HepG2 (cell line): ENCODE measurements around the gene WDR83. TPM values are rescaled to one million over a fixed set of nuclear protein-coding genes. Genes with fewer than 3 reads are reported as not detected.

ENCODE experiments used
- BRCA1 ChIP-seq: sonication (generic); formaldehyde crosslinking; IDR thresholded peaks from 2 replicates; pipeline ENCODE4 v1.4.0; 2020; ENCODE audit warnings: missing genetic modification reagents
- CENPX ChIP-seq: sonication (generic); formaldehyde crosslinking; IDR thresholded peaks from 2 replicates; pipeline ENCODE4 v1.9.0; 2021; ENCODE audit warnings: mild to moderate bottlenecking, missing genetic modification reagents, moderate library complexity
- CHD2 ChIP-seq: IDR thresholded peaks from 2 replicates; pipeline ENCODE4 v1.6.1; 2011; ENCODE audit warnings: low read depth, low read length, improper control_type of control experiment
- FOXK1 ChIP-seq: sonication (generic); formaldehyde crosslinking; IDR thresholded peaks from 2 replicates; pipeline ENCODE4 v1.4.0; 2020; ENCODE audit warnings: low read depth, missing genetic modification reagents, borderline replicate concordance
- HNRNPLL ChIP-seq: fragments of 200-400 bp; formaldehyde crosslinking; IDR thresholded peaks from 2 replicates; pipeline ENCODE4 v1.6.1; 2017; ENCODE audit warnings: mild to moderate bottlenecking, low read depth, low read length; ENCODE audit not compliant: poor library complexity, severe bottlenecking
- MAFG ChIP-seq: sonication (generic); formaldehyde crosslinking; IDR thresholded peaks from 2 replicates; pipeline ENCODE4 v1.5.1; 2020; ENCODE audit warnings: mild to moderate bottlenecking, missing genetic modification reagents
- MEIS1 ChIP-seq: sonication (generic); formaldehyde crosslinking; IDR thresholded peaks from 2 replicates; pipeline ENCODE4 v1.9.0; 2021; ENCODE audit warnings: mild to moderate bottlenecking, missing genetic modification reagents, moderate library complexity, borderline replicate concordance
- MYC ChIP-seq: sonication (generic); formaldehyde crosslinking; IDR thresholded peaks from 2 replicates; pipeline ENCODE4 v1.9.0; 2021; ENCODE audit warnings: missing genetic modification reagents, borderline replicate concordance
- NFIC ChIP-seq: IDR thresholded peaks from 2 replicates; pipeline ENCODE4 v1.6.1; 2012; ENCODE audit warnings: mild to moderate bottlenecking, low read length, inconsistent platforms
- ZFY ChIP-seq: sonication (generic); formaldehyde crosslinking; IDR thresholded peaks from 2 replicates; pipeline ENCODE4 v1.4.0; 2020; ENCODE audit warnings: missing genetic modification reagents
- ZNF124 ChIP-seq: sonication (generic); formaldehyde crosslinking; IDR thresholded peaks from 2 replicates; pipeline ENCODE4 v1.4.0; 2020; ENCODE audit warnings: missing genetic modification reagents
- ZNF598 ChIP-seq: sonication (generic); formaldehyde crosslinking; IDR thresholded peaks from 2 replicates; pipeline ENCODE4 v1.5.1; 2020; ENCODE audit warnings: mild to moderate bottlenecking, missing genetic modification reagents, borderline replicate concordance
- ZNF883 ChIP-seq: sonication (generic); formaldehyde crosslinking; IDR thresholded peaks from 2 replicates; pipeline ENCODE4 v1.5.1; 2020; ENCODE audit warnings: mild to moderate bottlenecking, missing genetic modification reagents; ENCODE audit errors: not compliant biosample characterization
- polyA plus RNA-seq, 8 experiments: library from polyadenylated mRNA; depleted of rRNA in 3 of 8; stranded (reverse) in 7 of 8; unstranded in 1 of 8; fragments of >200 nt; fragmentation: Illumina TruSeq in 4 of 8; extraction: Trizol in 4 of 8; gene quantifications; 2 replicates each; pipeline versions ENCODE4 v1.2.1 to v1.2.3, GENCODE V29; 2011 to 2016; ENCODE audit warnings: low read depth in 4 of 8, missing spikeins in 1 of 8, mixed read lengths in 1 of 8; ENCODE audit not compliant: insufficient read depth in 1 of 8
- total RNA-seq, 5 experiments: library from RNA; depleted of rRNA; stranded (reverse); fragments of >200 nt; fragmentation: Illumina TruSeq; extraction: Trizol; gene quantifications; 2 replicates each; pipeline ENCODE4 v1.2.3, GENCODE V29; 2016; ENCODE audit warnings: low read depth in 1 of 5
- TF ChIP-seq, protein P1 (sequence below): sonication (generic); IDR thresholded peaks from 2 replicates; pipeline ENCODE4 v1.6.1; 2016; ENCODE audit warnings: low read depth, borderline replicate concordance
- TF ChIP-seq, protein P2 (sequence below): sonication (generic); formaldehyde crosslinking; IDR thresholded peaks from 2 replicates; pipeline ENCODE4 v1.5.1; 2020; ENCODE audit warnings: missing genetic modification reagents, mild to moderate bottlenecking, borderline replicate concordance
- TF ChIP-seq, protein P3 (sequence below): sonication (generic); formaldehyde crosslinking; IDR thresholded peaks from 2 replicates; pipeline ENCODE4 v1.4.0; 2020; ENCODE audit warnings: missing genetic modification reagents; ENCODE audit errors: not compliant biosample characterization
- TF ChIP-seq, protein P4 (sequence below): sonication (generic); formaldehyde crosslinking; IDR thresholded peaks from 2 replicates; pipeline ENCODE4 v1.5.0; 2020; ENCODE audit warnings: missing genetic modification reagents, mild to moderate bottlenecking, borderline replicate concordance
- TF ChIP-seq, protein P5 (sequence below): sonication (generic); formaldehyde crosslinking; IDR thresholded peaks from 2 replicates; pipeline ENCODE4 v1.8.1; 2023; ENCODE audit warnings: missing genetic modification reagents, mild to moderate bottlenecking, borderline replicate concordance
- TF ChIP-seq, protein P6 (sequence below): IDR thresholded peaks from 2 replicates; pipeline ENCODE4 v1.6.1; 2016; ENCODE audit warnings: missing genetic modification reagents, missing compliant biosample characterization
- TF ChIP-seq, protein P7 (sequence below): sonication (generic); formaldehyde crosslinking; IDR thresholded peaks from 2 replicates; pipeline ENCODE4 v1.4.0; 2020; ENCODE audit warnings: missing genetic modification reagents

WDR83 gene
- total and polyA plus RNA-seq, 2 of the 13 experiments (the other 11 are each of a cell fraction or from before 2014, with no cell fraction given) = 4.5 to 10.7 TPM

DNA sequence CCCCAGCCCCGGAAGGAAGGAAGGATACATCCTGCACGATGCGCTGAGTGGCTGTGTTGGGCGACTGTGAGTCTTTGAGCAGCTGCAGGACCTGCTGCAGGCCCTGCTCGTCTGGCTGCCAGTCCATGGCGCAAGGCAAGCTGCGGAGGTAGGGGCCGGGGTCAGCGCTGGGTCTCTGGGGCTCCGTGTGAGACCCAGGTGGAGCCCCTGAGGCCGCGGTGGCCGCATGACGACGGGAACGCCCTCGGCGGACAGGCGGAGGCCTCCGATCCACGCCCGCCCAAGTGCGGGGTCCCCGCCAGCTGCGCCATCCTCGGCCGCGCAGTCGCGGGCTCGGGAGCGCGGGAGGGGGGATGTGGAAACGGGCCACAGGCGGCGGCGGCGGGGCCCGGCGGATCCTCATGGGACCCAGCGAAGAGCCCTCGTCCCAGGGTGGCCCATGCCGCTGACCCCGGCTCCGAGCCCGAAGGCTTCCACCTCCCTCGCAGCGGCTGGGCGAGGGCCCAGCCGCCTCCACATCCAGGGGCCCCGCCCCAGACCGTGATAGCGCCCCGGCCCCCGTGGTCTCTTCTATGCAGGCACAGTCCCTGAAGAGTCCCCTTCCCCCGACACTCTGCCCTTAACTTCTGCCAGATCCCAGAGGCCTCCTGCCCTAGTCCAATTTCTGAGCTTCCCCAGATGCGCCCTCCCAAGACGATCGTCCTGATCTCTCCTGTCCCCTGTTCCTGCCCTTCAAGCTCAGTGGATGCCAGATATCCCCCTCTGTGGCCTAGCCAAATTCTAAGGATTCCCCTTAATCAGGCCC is 54.4 kb downstream of the WDR83 start (continued):
- TF ChIP-seq FOXK1 (CRISPR knock-in tag) = no peak
- TF ChIP-seq, protein P1, sequence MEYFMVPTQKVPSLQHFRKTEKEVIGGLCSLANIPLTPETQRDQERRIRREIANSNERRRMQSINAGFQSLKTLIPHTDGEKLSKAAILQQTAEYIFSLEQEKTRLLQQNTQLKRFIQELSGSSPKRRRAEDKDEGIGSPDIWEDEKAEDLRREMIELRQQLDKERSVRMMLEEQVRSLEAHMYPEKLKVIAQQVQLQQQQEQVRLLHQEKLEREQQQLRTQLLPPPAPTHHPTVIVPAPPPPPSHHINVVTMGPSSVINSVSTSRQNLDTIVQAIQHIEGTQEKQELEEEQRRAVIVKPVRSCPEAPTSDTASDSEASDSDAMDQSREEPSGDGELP = no peak
- no peak for TF ChIP-seq ZNF598
- TF ChIP-seq MYC (CRISPR knock-in tag) = peak; percentile 21; the same call in 1 of the 2 replicates
- no peak for TF ChIP-seq NFIC
- TF ChIP-seq, protein P2, sequence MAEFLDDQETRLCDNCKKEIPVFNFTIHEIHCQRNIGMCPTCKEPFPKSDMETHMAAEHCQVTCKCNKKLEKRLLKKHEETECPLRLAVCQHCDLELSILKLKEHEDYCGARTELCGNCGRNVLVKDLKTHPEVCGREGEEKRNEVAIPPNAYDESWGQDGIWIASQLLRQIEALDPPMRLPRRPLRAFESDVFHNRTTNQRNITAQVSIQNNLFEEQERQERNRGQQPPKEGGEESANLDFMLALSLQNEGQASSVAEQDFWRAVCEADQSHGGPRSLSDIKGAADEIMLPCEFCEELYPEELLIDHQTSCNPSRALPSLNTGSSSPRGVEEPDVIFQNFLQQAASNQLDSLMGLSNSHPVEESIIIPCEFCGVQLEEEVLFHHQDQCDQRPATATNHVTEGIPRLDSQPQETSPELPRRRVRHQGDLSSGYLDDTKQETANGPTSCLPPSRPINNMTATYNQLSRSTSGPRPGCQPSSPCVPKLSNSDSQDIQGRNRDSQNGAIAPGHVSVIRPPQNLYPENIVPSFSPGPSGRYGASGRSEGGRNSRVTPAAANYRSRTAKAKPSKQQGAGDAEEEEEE (CRISPR knock-in tag) = no peak
- TF ChIP-seq HNRNPLL = peak; percentile 30
- TF ChIP-seq BRCA1 (CRISPR knock-in tag) = no peak
- TF ChIP-seq, protein P3, sequence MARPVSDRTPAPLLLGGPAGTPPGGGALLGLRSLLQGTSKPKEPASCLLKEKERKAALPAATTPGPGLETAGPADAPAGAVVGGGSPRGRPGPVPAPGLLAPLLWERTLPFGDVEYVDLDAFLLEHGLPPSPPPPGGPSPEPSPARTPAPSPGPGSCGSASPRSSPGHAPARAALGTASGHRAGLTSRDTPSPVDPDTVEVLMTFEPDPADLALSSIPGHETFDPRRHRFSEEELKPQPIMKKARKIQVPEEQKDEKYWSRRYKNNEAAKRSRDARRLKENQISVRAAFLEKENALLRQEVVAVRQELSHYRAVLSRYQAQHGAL = no peak
- no peak for TF ChIP-seq CENPX (CRISPR knock-in tag)
- no peak for TF ChIP-seq MAFG (CRISPR knock-in tag)
- TF ChIP-seq, protein P4, sequence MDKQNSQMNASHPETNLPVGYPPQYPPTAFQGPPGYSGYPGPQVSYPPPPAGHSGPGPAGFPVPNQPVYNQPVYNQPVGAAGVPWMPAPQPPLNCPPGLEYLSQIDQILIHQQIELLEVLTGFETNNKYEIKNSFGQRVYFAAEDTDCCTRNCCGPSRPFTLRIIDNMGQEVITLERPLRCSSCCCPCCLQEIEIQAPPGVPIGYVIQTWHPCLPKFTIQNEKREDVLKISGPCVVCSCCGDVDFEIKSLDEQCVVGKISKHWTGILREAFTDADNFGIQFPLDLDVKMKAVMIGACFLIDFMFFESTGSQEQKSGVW (CRISPR knock-in tag) = no peak
- TF ChIP-seq, protein P5, sequence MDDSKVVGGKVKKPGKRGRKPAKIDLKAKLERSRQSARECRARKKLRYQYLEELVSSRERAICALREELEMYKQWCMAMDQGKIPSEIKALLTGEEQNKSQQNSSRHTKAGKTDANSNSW = 0 out of 2 replicates have a peak, but pooled peaks have one; percentile 46
- TF ChIP-seq, protein P6, sequence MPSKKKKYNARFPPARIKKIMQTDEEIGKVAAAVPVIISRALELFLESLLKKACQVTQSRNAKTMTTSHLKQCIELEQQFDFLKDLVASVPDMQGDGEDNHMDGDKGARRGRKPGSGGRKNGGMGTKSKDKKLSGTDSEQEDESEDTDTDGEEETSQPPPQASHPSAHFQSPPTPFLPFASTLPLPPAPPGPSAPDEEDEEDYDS (CRISPR knock-in tag) = no peak
- TF ChIP-seq CHD2 = no peak
- TF ChIP-seq MEIS1 (CRISPR knock-in tag) = no peak
- TF ChIP-seq, protein P7, sequence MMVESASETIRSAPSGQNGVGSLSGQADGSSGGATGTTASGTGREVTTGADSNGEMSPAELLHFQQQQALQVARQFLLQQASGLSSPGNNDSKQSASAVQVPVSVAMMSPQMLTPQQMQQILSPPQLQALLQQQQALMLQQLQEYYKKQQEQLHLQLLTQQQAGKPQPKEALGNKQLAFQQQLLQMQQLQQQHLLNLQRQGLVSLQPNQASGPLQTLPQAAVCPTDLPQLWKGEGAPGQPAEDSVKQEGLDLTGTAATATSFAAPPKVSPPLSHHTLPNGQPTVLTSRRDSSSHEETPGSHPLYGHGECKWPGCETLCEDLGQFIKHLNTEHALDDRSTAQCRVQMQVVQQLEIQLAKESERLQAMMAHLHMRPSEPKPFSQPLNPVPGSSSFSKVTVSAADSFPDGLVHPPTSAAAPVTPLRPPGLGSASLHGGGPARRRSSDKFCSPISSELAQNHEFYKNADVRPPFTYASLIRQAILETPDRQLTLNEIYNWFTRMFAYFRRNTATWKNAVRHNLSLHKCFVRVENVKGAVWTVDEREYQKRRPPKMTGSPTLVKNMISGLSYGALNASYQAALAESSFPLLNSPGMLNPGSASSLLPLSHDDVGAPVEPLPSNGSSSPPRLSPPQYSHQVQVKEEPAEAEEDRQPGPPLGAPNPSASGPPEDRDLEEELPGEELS (CRISPR knock-in tag) = no peak
- TF ChIP-seq ZFY (CRISPR knock-in tag) = peak; percentile 57
- TF ChIP-seq ZNF883 = no peak
- TF ChIP-seq ZNF124 (CRISPR knock-in tag) = no peak
